Measurements from ENCODE around the gene POU6F1. TPM values are rescaled to one million over a fixed set of nuclear protein-coding genes. Genes with fewer than 3 reads are reported as not detected.

The POU6F1 gene
- total and polyA plus RNA-seq, 11 donors: 4.6 to 14.0 (median 6.8) TPM

- no peaks in the 10 kb centered on the region for H3K36me3 ChIP-seq
- intact Hi-C loops (cut with DNase I): loop anchor here in 3 of 10 donors (1.0 to 5.0 kb wide), 4 partner anchors 45 to 67 kb away; partner anchors contain the start of genes DAZAP2 (in 2 of the 3) and POU6F1 (in 2 of the 3)
- peak overlapping the region; percentile 86 to 98 (median 94) for H3K27ac ChIP-seq
- H3K4me1 ChIP-seq: peaks cover 0 to 34% (median 16%) of the 10 kb centered on the region in 12 donors
- H3K27me3 ChIP-seq: no peaks in the 10 kb centered on the region
- DNase-seq: no peak
- peak in 3 of 4 donors; percentile 1 to 10 (median 1) for ATAC-seq
- peak overlapping the region; percentile 24 to 88 (median 74) for H3K4me3 ChIP-seq
- WGBS, 4 donors: 2 to 4% (median 4%) methylated on average over 16 of the region's 16 CpGs
- TF ChIP-seq POLR2A (IDR thresholded peaks at IDR 0.05) (no peak), CTCF (IDR thresholded peaks at IDR 0.05) (no peak)
- H3K9me3 ChIP-seq: no peaks in the 10 kb centered on the region
Measured at GRCh38 chr12:51171884-51172514, 45.9 kb downstream of the POU6F1 start.

GRCh38 chr12:51163795-51164194, 54.1 kb downstream of the POU6F1 start:
- Histone ChIP-seq H3K36me3 (peaks cover 0 to 4% (median 0%) of the 10 kb centered on the region in 9 donors), H3K9me3 (no peaks in the 10 kb centered on the region), H3K4me3 (no peak overlapping the region), H3K27me3 (no peaks in the 10 kb centered on the region), H3K4me1 (peaks cover 0 to 15% (median 0%) of the 10 kb centered on the region in 12 donors), H3K27ac (no peak overlapping the region)
- no peak for ATAC-seq
- WGBS, 4 donors: 61 to 96% (median 74%) methylated on average over 3 of the region's 3 CpGs
- no peak for DNase-seq
- TF ChIP-seq POLR2A (IDR thresholded peaks at IDR 0.05) (no peak), CTCF (IDR thresholded peaks at IDR 0.05) (no peak)
- intact Hi-C loops (cut with DNase I): no loop called here

- Histone ChIP-seq H3K9me3 (no peaks in the 10 kb centered on the region), H3K4me3 (no peak overlapping the region), H3K27me3 (no peaks in the 10 kb centered on the region), H3K4me1 (peaks cover 0 to 15% (median 0%) of the 10 kb centered on the region in 12 donors), H3K36me3 (peaks cover 0 to 4% (median 0%) of the 10 kb centered on the region in 9 donors), H3K27ac (no peak overlapping the region)
- no peak for DNase-seq
- 93 to 100% (median 98%) methylated on average over 6 of the region's 6 CpGs for WGBS, 4 donors
- TF ChIP-seq POLR2A (IDR thresholded peaks at IDR 0.05) (no peak), CTCF (IDR thresholded peaks at IDR 0.05) (no peak)
- ATAC-seq: no peak
- intact Hi-C loops (cut with DNase I): no loop called here
Measured at GRCh38 chr12:51162217-51162616, 55.6 kb downstream of the POU6F1 start.

- no peak for TF ChIP-seq CTCF (IDR thresholded peaks at IDR 0.05)
- TF ChIP-seq POLR2A (IDR thresholded peaks at IDR 0.05): no peak
- H3K4me1 ChIP-seq: peaks cover 0 to 15% (median 0%) of the 10 kb centered on the region in 12 donors
- DNase-seq (no peak), ATAC-seq (peak in 1 of 4 donors; percentile 24)
- WGBS, 4 donors: 67 to 78% (median 73%) methylated on average over 8 of the region's 8 CpGs
- no peaks in the 10 kb centered on the region for H3K27me3 ChIP-seq
- no peak overlapping the region for H3K27ac ChIP-seq
- H3K36me3 ChIP-seq: peaks cover 0 to 4% (median 0%) of the 10 kb centered on the region in 9 donors
- H3K4me3 ChIP-seq: no peak overlapping the region
- intact Hi-C loops (cut with DNase I): no loop called here
- H3K9me3 ChIP-seq: no peaks in the 10 kb centered on the region
Measured at GRCh38 chr12:51160814-51161459, 56.9 kb downstream of the POU6F1 start.
